Embryonic facial prominence (tissue), 1 donor: ENCODE results near the gene MICA.
A peak's percentile ranks its signal among the peaks of the same experiment; 100 is the strongest.
"Not testable (repeated sequence)": the region's sequence is repeated elsewhere in the genome, so short reads cannot be mapped to it uniquely, and the experiment has no call there.

Source experiments
- DNase-seq: peaks from one replicate; pipeline ENCODE4 v3.0.0-alpha.2; 2016; ENCODE audit errors: extremely low spot score

MICA gene

DNA sequence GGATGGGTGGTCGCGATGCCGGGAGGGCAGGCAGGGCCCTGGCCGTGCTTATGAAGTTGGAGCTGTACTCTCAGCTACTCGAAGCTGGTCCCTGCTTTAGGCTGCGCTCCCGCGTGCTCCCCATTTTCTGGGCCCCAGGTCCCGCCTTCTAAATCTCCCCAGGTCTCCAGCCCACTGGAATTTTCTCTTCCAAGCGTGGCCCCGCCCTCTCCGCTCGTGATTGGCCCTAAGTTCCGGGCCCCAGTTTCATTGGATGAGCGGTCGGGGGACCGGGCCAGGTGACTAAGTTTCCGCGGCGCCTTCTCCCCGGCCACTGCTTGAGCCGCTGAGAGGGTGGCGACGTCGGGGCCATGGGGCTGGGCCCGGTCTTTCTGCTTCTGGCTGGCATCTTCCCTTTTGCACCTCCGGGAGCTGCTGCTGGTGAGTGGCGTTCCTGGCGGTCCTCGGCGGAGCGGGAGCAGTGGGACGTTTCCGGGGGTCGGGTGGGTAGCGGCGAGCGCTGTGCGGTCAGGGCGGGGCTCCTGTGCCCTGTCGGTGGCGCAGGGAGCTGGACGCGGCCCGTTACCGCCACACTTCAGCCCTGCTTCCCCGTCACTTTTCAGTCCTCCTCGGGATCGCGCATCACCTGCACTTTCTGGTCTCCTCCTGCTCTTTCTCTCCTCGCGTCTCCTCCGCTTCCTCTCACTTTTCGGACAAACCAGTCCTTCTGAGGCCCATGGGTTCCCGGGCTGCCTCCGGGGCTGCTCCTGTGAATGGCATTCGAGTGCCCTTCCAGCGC lies at the start of gene MICA:
TSS of gene MICA (plus strand) at position 313 of the 778 bp plus-strand sequence. CDS start at position 351, 38 bp downstream.
- peak; percentile 48 for DNase-seq

DNA sequence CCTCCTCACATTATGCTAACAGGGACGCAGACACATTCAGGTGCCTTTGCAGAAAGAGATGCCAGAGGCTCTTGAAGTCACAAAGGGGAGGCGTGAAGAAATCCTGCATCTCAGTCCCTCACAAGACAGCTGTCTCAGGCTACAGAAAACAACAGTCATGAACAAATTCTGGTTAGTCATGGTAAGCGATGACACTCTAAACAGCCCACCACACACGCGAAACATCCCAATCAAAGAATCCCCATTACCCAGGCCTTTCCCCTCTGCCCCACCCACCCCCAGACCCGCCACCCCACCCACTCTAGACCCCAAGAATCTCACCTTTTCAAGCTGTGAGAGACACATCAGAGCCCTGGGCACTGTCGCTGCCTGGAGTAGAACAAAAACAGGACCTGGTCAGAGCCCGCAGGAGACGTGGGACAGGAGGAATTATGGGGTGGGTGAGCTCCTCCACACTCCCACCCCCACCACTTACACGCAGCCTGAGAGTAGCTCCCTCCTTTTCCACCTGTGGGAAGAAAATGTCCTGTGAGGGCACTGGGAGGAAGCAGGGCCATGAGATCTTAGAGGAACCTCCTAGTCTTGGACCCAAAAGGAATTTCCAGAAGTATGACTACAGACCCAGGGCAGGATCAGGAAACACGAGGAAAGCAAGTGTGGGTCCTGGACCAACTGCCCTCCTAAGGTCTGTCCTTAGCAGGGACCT lies 49.1 kb upstream of the MICA start:
- DNase-seq, result no peak

GRCh38 chr6:31354864-31355582 lies 48.4 kb upstream of the MICA start:
- no peak for DNase-seq

GRCh38 chr6:31355583-31355948 lies 47.8 kb upstream of the MICA start:
- DNase-seq, result no peak

GRCh38 chr6:31356216-31356945 lies 47.0 kb upstream of the MICA start:
- no peak for DNase-seq

DNA sequence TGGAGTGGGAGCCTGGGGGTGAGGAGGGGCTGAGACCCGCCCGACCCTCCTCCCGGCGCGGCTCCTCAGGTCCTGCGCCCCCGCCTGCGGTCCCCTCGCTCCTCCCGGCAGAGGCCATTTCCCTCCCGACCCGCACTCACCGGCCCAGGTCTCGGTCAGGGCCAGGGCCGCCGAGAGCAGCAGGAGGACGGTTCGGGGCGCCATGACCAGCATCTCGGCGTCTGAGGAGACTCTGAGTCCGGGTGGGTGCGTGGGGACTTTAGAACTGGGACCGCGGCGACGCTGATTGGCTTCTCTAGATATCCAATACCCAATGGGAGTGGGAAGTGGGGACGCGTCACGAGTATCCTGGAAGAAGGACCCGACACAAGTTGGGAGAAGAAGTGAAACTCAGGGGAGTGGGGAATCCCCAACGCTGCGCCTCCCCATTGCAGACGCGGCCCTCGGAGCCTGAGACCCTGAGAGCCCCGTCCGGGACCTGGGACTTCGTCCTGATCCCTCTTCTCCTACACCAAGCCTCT lies 46.4 kb upstream of the MICA start, which contains the start of gene HLA-B:
TSS of gene HLA-B (minus strand) at position 234 of the 521 bp plus-strand sequence. CDS start at position 213, 21 bp downstream.
- no peak for DNase-seq

- DNase-seq, result no peak
These were observed 45.5 kb upstream of the MICA start for GRCh38 chr6:31357886-31358285.

- no peak for DNase-seq
These were observed 45.1 kb upstream of the MICA start for GRCh38 chr6:31358302-31358701.

- DNase-seq, result no peak
These were observed 43.8 kb upstream of the MICA start for GRCh38 chr6:31359581-31359980.

DNA sequence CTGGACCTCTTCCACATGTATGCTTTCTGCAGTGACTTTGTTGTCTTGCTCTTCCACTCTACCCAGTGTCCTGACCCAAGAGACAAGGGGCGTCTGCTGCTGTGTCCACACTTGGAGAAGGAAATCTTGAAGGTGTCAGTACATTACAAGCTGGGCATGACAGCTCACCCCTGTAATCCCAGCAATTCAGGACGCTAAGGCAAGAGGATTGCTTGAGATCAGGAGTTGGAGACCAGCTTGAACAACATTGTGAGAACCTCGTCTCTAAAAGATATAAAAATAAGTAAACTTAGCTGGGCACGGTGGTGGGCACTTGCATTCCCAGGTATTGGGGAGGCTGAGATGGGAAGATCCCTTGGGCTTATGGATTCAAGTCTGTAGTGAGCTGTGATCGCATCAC lies 40.6 kb upstream of the MICA start:
- DNase-seq, result no peak

GRCh38 chr6:31363811-31364210 lies 39.6 kb upstream of the MICA start:
- no peak for DNase-seq

DNA sequence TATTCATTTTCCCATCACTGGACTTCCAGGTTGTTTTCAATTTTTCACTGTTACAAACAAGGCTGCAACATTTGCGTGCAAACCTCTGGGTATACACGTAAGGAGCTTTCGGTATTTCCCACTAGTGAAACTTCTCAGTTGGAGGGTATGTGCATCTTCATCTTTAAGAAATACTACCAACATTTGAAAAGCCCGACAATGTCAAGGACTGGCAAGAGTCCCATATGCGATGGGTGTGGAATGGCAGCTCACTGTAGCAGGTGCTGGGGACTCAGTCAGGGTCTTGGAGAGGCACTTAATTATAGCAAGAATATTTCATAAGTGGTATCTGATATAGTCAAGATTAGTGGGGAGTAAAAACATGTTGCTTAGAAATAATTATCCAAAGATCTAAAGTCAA lies 37.5 kb upstream of the MICA start:
- DNase-seq, result no peak

DNA sequence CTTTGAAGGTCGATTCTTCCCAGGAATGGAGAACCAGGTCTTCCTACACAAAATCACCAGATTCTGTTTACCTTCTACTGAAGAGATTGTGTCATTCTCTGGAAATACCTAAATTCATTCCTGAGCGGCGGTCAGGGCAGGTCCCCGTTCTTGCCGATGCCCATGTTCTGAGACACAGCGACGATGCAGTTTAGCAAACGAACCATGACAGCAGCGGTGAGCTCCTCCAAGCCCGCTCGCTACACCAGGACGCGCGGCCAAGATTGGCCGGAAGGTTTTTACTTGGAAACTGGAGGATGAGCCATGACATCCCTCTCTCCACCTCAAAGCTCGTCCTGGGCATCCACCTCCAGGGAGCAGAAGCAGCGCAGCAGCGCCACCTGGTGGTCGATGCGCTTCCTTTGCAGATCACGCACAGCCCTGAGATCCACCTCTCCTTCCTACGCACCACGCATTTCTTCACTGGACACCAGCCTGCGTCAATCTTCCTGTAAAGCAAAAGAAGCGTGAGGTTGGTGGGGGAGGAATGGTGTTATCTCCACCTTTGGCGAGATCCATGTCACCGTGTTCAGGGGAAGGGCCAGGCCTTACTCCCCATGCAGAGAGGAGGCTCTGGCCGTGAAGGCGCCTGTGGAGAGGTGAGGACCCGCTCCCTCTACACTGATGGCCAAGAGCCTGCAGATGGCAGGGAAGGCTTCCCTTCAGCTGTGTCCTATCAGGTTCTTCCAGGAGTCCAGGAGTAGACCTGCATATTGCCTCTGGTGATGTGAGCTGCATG lies 36.5 kb upstream of the MICA start:
- peak; percentile 30 for DNase-seq

- DNase-seq, result no peak
These were observed 34.9 kb upstream of the MICA start for GRCh38 chr6:31368461-31368860.

GRCh38 chr6:31374118-31374517 lies 29.3 kb upstream of the MICA start:
- not testable (repeated sequence) for DNase-seq

GRCh38 chr6:31375699-31376098 lies 27.7 kb upstream of the MICA start:
- DNase-seq, result no peak

DNA sequence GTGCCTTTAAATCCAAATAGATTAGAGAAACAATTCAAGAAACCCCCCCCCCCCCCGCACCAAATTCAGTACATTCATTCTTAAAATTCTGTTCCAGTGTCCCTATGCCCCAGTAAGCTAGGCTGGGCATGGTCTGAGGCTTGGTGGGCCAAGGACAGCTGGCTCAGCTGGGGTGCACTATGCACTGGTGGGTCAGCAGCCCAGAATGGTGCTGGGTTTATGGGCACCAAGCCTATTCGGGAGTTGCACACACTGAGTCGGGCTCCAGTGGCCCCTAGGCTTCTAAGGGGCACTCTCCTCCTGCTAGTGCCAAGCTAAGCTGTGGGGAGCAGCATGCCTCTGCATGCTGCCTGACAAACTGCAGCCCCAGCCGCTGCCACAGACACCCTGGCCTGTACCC lies 26.4 kb upstream of the MICA start:
- DNase-seq, result no peak

GRCh38 chr6:31378062-31378720 lies 25.2 kb upstream of the MICA start:
- no peak for DNase-seq

- no peak for DNase-seq
These were observed 24.7 kb upstream of the MICA start for GRCh38 chr6:31378721-31379103.

- no peak for DNase-seq
These were observed 23.5 kb upstream of the MICA start for GRCh38 chr6:31379850-31380249.
